HK-2 (cell line): ENCODE results near the gene NUDT5.
A peak's percentile ranks its signal among the peaks of the same experiment; 100 is the strongest.

Source experiments
- DNase-seq: peaks from one replicate; pipeline ENCODE4 v3.0.0-alpha.2; 2018; ENCODE audit not compliant: unreplicated experiment

The NUDT5 gene

GRCh38 chr10:12165036-12165435 lies 30.7 kb downstream of the NUDT5 start:
- DNase-seq = no peak

GRCh38 chr10:12164085-12164484 lies 31.6 kb downstream of the NUDT5 start:
- DNase-seq = no peak

- DNase-seq = no peak
Observed at GRCh38 chr10:12162927-12163326, 32.8 kb downstream of the NUDT5 start.

GRCh38 chr10:12160664-12161063 lies 35.0 kb downstream of the NUDT5 start:
- no peak for DNase-seq

- no peak for DNase-seq
Observed at GRCh38 chr10:12158111-12158510, 37.6 kb downstream of the NUDT5 start.

- no peak for DNase-seq
Observed at GRCh38 chr10:12156367-12157123, 39.1 kb downstream of the NUDT5 start.

GRCh38 chr10:12154516-12154915 lies 41.2 kb downstream of the NUDT5 start:
- no peak for DNase-seq

GRCh38 chr10:12150163-12150562 lies 45.5 kb downstream of the NUDT5 start:
- no peak for DNase-seq

- no peak for DNase-seq
Observed at GRCh38 chr10:12144538-12144937, 51.2 kb downstream of the NUDT5 start.

- DNase-seq = no peak
Observed at GRCh38 chr10:12140038-12140437, 55.7 kb downstream of the NUDT5 start.

GRCh38 chr10:12135631-12136030 lies 60.1 kb downstream of the NUDT5 start:
- no peak for DNase-seq

GRCh38 chr10:12130237-12130872 lies 65.3 kb downstream of the NUDT5 start:
- DNase-seq = peak; percentile 21

- peak; percentile 88 for DNase-seq
Observed at GRCh38 chr10:12129222-12130111, 66.2 kb downstream of the NUDT5 start, which contains the start of gene SEC61A2. Gene SEC61A2, plus strand, starts transcription at chr10:12129677. Its CDS starts 111 bp downstream, at chr10:12129788.

GRCh38 chr10:12121673-12122072 lies 74.0 kb downstream of the NUDT5 start:
- DNase-seq = no peak
